Daoy (cell line): ENCODE results near the gene SKOR1. TPM values are rescaled to one million over a fixed set of nuclear protein-coding genes. Genes with fewer than 3 reads are reported as not detected.

ENCODE experiments used
- DNase-seq: peaks from one replicate; pipeline ENCODE4 v3.0.0-alpha.2; 2015; ENCODE audit warnings: low read depth
- total RNA-seq: library from RNA; depleted of rRNA; stranded (reverse); fragments of >200 nt; shearing (Covaris generic); gene quantifications from 2 replicates; pipeline ENCODE4 v1.2.3, GENCODE V29; 2014; rRNA removed

Gene SKOR1
- not detected in 2 replicates for total RNA-seq

- peak; percentile 33 for DNase-seq
Measured at GRCh38 chr15:67824976-67825880, at the start of gene SKOR1. Gene SKOR1 (plus strand): TSS chr15:67825509. CDS start chr15:67825603, 94 bp downstream.

- no peak for DNase-seq
Measured at GRCh38 chr15:67775998-67776397, 49.3 kb upstream of the SKOR1 start.

GRCh38 chr15:67776600-67776999 is 48.7 kb upstream of the SKOR1 start:
- DNase-seq, result no peak

- no peak for DNase-seq
Measured at GRCh38 chr15:67777071-67777470, 48.2 kb upstream of the SKOR1 start.

GRCh38 chr15:67777773-67778172 is 47.5 kb upstream of the SKOR1 start:
- DNase-seq, result no peak

GRCh38 chr15:67778968-67779548 is 46.3 kb upstream of the SKOR1 start:
- no peak for DNase-seq

- DNase-seq, result no peak
Measured at GRCh38 chr15:67779549-67780111, 45.7 kb upstream of the SKOR1 start.

- no peak for DNase-seq
Measured at GRCh38 chr15:67781061-67781460, 44.2 kb upstream of the SKOR1 start.

GRCh38 chr15:67781907-67782690 is 43.2 kb upstream of the SKOR1 start:
- DNase-seq, result no peak

GRCh38 chr15:67782691-67782991 is 42.7 kb upstream of the SKOR1 start:
- no peak for DNase-seq

- DNase-seq, result no peak
Measured at GRCh38 chr15:67783303-67783702, 42.0 kb upstream of the SKOR1 start.

GRCh38 chr15:67784090-67784781 is 41.1 kb upstream of the SKOR1 start:
- no peak for DNase-seq

GRCh38 chr15:67784856-67785430 is 40.4 kb upstream of the SKOR1 start:
- DNase-seq, result no peak

- DNase-seq, result no peak
Measured at GRCh38 chr15:67785431-67785830, 39.9 kb upstream of the SKOR1 start.

- no peak for DNase-seq
Measured at GRCh38 chr15:67786646-67787045, 38.7 kb upstream of the SKOR1 start.

- no peak for DNase-seq
Measured at GRCh38 chr15:67788986-67789385, 36.3 kb upstream of the SKOR1 start.

GRCh38 chr15:67790610-67791319 is 34.5 kb upstream of the SKOR1 start:
- DNase-seq, result no peak

GRCh38 chr15:67792250-67792942 is 32.9 kb upstream of the SKOR1 start:
- DNase-seq, result peak; percentile 21

- no peak for DNase-seq
Measured at GRCh38 chr15:67794832-67795574, 30.3 kb upstream of the SKOR1 start.
